Activated CD8-positive, alpha-beta memory T cell treated with anti-CD3 and anti-CD28 coated beads for 36 hours (primary cell): ENCODE results near the gene DNAJB5. TPM values are rescaled to one million over a fixed set of nuclear protein-coding genes. Genes with fewer than 3 reads are reported as not detected.

Experiments
- CTCF ChIA-PET: fragments of 350-600 bp; sonication (Branson Sonifier 250); formaldehyde crosslinking; loops from one replicate; lab custom pipeline; 2021; ENCODE audit warnings: antibody characterized with exemption; lab: Charles Lee
- POLR2A ChIA-PET: fragments of 350-600 bp; sonication (Branson Sonifier 250); formaldehyde crosslinking; loops from one replicate; lab custom pipeline; 2021; ENCODE audit warnings: antibody characterized with exemption; lab: Charles Lee
- total RNA-seq, 2 experiments: library from RNA; stranded (reverse); gene quantifications; one replicate each; pipeline ENCODE4 v1.2.3, GENCODE V29; 2021

Gene DNAJB5
- total RNA-seq, 2 experiments from 2014 or later, result 5.6 TPM

DNA sequence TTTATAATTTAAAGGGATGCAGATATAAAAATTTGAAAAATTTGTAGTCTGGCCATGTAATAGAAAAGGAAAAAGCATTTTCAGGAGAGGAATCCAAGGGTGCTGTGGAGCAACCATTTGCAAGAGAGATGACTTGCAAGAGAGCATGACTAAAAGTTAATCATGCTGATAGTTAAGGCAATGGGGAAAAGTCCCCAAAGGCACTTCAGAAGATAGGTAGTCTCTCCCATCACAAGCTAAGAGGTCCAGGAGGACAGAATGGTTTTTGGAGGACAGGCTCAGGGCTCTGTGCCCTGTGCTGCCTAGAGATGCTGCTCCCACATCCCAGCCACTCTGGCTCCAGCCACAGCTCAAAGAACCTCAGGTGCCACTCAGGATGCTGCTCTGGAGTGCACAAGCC, 38.8 kb downstream of the DNAJB5 start:
- CTCF ChIA-PET, result interaction anchor here (1.0 to 1.6 kb wide), 2 partner anchors 22 to 128 kb away, joined by 4 read pairs; no protein-coding TSS in a partner anchor
- POLR2A ChIA-PET, result interaction anchor here (0.7 kb wide), 1 partner anchor 25 kb away, joined by 6 read pairs; no protein-coding TSS in a partner anchor

- CTCF ChIA-PET, result no interaction called here
- POLR2A ChIA-PET, result interaction anchor here (0.7 kb wide), 1 partner anchor 43 kb away, joined by 3 read pairs; no protein-coding TSS in a partner anchor
Observed at GRCh38 chr9:35029241-35029640, 39.7 kb downstream of the DNAJB5 start.

- ChIA-PET CTCF (interaction anchor here (1.5 kb wide), 1 partner anchor 14 kb away, joined by 5 read pairs; no protein-coding TSS in a partner anchor), POLR2A (no interaction called here)
Observed at GRCh38 chr9:35029852-35030251, 40.3 kb downstream of the DNAJB5 start.

- ChIA-PET CTCF (no interaction called here), POLR2A (no interaction called here)
Observed at GRCh38 chr9:35033101-35033500, 43.6 kb downstream of the DNAJB5 start.

GRCh38 chr9:35035851-35036701, 46.5 kb downstream of the DNAJB5 start:
- CTCF ChIA-PET, result interaction anchor here (0.7 to 1.4 kb wide), 3 partner anchors 19 to 866 kb away, joined by 3 to 5 read pairs (median 3); no protein-coding TSS in a partner anchor
- POLR2A ChIA-PET, result no interaction called here

DNA sequence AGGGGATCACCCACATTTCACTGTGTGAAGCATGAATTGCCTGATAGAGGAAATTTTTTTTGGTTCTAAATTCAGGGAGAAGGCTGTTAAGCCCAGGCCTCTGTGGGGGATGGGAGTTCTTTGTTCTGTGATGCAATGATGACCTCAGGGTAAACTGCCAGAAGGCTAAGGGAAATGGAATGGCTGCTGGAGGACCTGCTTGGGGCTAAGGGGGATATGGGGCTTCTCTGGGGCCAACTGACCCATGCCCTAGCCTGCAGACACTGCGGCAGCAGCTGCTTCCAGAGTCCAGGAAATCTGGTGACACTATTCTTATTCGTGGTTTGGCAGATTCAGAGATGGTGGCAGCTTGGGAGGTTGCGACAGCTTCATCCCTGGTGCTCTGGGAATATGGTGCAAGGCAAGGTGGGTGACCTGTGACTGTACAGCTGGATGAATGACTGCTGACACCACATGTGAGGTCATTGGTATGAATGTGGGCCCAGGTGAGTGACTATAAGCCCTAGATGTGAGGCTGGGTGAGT, 52.6 kb downstream of the DNAJB5 start:
- POLR2A ChIA-PET, result no interaction called here

GRCh38 chr9:35042891-35043545, 53.5 kb downstream of the DNAJB5 start:
- POLR2A ChIA-PET, result no interaction called here
- CTCF ChIA-PET, result interaction anchor here (1.3 to 1.5 kb wide), 2 partner anchors 8 to 13 kb away, joined by 4 to 5 read pairs; no protein-coding TSS in a partner anchor

More for the DNA sequence above, 52.6 kb downstream of the DNAJB5 start:
- CTCF ChIA-PET, result interaction anchor here (1.3 kb wide), 1 partner anchor 9 kb away, joined by 4 read pairs; no protein-coding TSS in a partner anchor

DNA sequence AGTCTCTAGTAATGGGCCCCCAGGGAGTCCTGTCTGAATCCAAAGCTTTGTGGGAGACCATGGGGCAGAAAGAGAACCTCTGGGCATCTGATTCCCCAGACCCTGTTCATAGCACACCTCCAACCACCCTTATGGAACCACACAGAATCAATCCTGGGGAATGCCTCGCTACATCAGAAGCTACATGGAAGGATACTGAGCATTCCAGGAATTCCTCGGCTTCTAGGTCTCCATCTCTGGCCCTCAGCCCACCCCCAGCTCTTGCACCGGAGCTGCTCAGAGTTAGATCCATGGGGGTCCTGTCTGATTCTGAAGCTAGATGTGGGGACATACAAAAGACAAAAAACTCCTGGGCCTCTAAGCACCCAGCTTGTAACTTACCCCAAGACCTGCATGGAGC, 54.5 kb downstream of the DNAJB5 start:
- CTCF ChIA-PET, result interaction anchor here (0.8 to 1.5 kb wide), 3 partner anchors 10 to 52 kb away, joined by 3 to 5 read pairs (median 3); partner anchors contain the start of gene PIGO
- POLR2A ChIA-PET, result interaction anchor here (0.9 kb wide), 1 partner anchor 23 kb away, joined by 3 read pairs; no protein-coding TSS in a partner anchor

Other genes with a start within 250 kb of the DNAJB5 start
- not detected for gene PHF24, start 31.5 kb upstream of the DNAJB5 start, total RNA-seq
- 100 to 1,000 TPM; 303 to 315 TPM for gene VCP, start 82.9 kb downstream of the DNAJB5 start, total RNA-seq
- gene FANCG, start 90.2 kb downstream of the DNAJB5 start, total RNA-seq, result 100 to 1,000 TPM in 1 of 2 experiments, 10 to 100 TPM in 1; 97.6 to 107 TPM
- gene PIGO, start 106.8 kb downstream of the DNAJB5 start, total RNA-seq, result 10 to 100 TPM; 27.7 to 33.4 TPM
- 100 to 1,000 TPM; 276 to 284 TPM for gene STOML2, start 113.4 kb downstream of the DNAJB5 start, total RNA-seq
- 1 to 10 TPM; 5.7 to 5.9 TPM for gene ATOSB, start 126.1 kb downstream of the DNAJB5 start, total RNA-seq
- 1 to 10 TPM; 2.9 to 3.5 TPM for gene UNC13B, start 172.3 kb downstream of the DNAJB5 start, total RNA-seq